Adrenal gland (tissue), 12 donors: ENCODE results near the gene NRDE2. TPM values are rescaled to one million over a fixed set of nuclear protein-coding genes. Genes with fewer than 3 reads are reported as not detected.
"Not testable (repeated sequence)": the region's sequence is repeated elsewhere in the genome, so short reads cannot be mapped to it uniquely, and the experiment has no call there.

Experiments
- DNase-seq, 7 donors: peaks; one replicate each; pipeline ENCODE4 v3.0.0-alpha.2; 2019 to 2020
- H3K27ac ChIP-seq, 5 donors: fragments of 200-600 bp; sonication (generic) in 4 of 5; 1 replicate in 3 of 5; 2 replicates in 2 of 5; pipeline versions ENCODE4 v1.5.1 to v1.8.0; 2016 to 2020; ENCODE audit warnings: mild to moderate bottlenecking in 1 of 5
- H3K27me3 ChIP-seq: fragments of 200-600 bp; 2 replicates; pipeline ENCODE4 v1.8.0; 2021
- H3K36me3 ChIP-seq, 2 donors: fragments of 200-600 bp; replicated peaks in 1 of 2; 1 replicate in 1 of 2; 2 replicates in 1 of 2; pipeline versions ENCODE4 v1.5.1 to v1.8.0; 2018 to 2022
- H3K4me1 ChIP-seq, 2 donors: fragments of 200-600 bp; replicated peaks in 1 of 2; 1 replicate in 1 of 2; 2 replicates in 1 of 2; pipeline versions ENCODE4 v1.5.1 to v1.8.0; 2018 to 2021
- H3K4me3 ChIP-seq, 4 donors: fragments of 200-600 bp; sonication (generic) in 3 of 4; one replicate each; pipeline ENCODE4 v1.5.1; 2016 to 2018
- H3K9me3 ChIP-seq, 3 donors: fragments of 200-600 bp; sonication (generic) in 1 of 3; replicated peaks in 1 of 3; 1 replicate in 2 of 3; 2 replicates in 1 of 3; pipeline versions ENCODE4 v1.5.1 to v1.8.0; 2016 to 2021
- CTCF ChIP-seq, 6 experiments: fragments of 450-650 bp in 4 of 6; fragments of 200-600 bp in 2 of 6; sonication (generic) in 1 of 6; IDR thresholded peaks; 1 replicate in 5 of 6; 2 replicates in 1 of 6; pipeline versions ENCODE4 v1.5.1 to v1.8.0; 2016 to 2021; ENCODE audit warnings: antibody characterized with exemption in 6 of 6, mild to moderate bottlenecking in 2 of 6, moderate library complexity in 1 of 6
- POLR2A ChIP-seq, 2 donors: fragments of 450-650 bp; IDR thresholded peaks; one replicate each; pipeline ENCODE4 v1.6.1; 2017; ENCODE audit warnings: antibody characterized with exemption in 2 of 2, mild to moderate bottlenecking in 2 of 2, moderate library complexity in 1 of 2
- WGBS, 4 donors: extraction: QIAGEN DNeasy Blood & Tissue Kit in 2 of 4; methylation state at CpG; one replicate each; pipeline versions ENCODE4 v1.1.5 to v1.1.7; 2013 to 2017; 5-methylcytosine and 5-hydroxymethylcytosine counted together
- intact Hi-C, 2 donors: fragments of 100-400 bp; cut with DNase I; formaldehyde crosslinking; loops; one replicate each; pipeline versions ENCODE4 v1.14.1 to v1.15.0; 2022 to 2023
- polyA plus RNA-seq, 3 donors: library from polyadenylated mRNA; stranded (reverse); fragments of 200-250 nt in 2 of 3; fragments of 350-450 nt in 1 of 3; fragmentation: Illumina TruSeq in 1 of 3; extraction: RNeasy Lipid Tissue Mini Kit (QIAGEN cat#74804) in 1 of 3; gene quantifications; one replicate each; pipeline ENCODE4 v1.2.3, GENCODE V29; 2013 to 2014
- total RNA-seq, 9 donors: library from RNA; depleted of rRNA in 4 of 9; stranded (reverse); fragments of >200 nt in 4 of 9; fragments of 120-200 nt in 1 of 9; fragmentation: NEBNext Ultra II Directional in 1 of 9; extraction: Animal tissue kit (Norgen Biotek cat#: 25700) in 1 of 9; gene quantifications; one replicate each; pipeline versions ENCODE4 v1.1.0 to v1.2.4, GENCODE V29; 2013 to 2023
- donor health status: healthy with polysubstance abuse.
- donor health status: Bipolar disorder and iron deficiency.
- donor health status: DM: yes; HTN: yes; CAD: no.
- donor health status: DM: no; HTN: no; CAD: no.
- donor health status: DM: no; HTN: no; CAD: no.
- donor health status: DM: yes; HTN: yes; CAD: no.

The NRDE2 gene
- total and polyA plus RNA-seq, 12 donors = 9.2 to 25.6 (median 16.4) TPM

DNA sequence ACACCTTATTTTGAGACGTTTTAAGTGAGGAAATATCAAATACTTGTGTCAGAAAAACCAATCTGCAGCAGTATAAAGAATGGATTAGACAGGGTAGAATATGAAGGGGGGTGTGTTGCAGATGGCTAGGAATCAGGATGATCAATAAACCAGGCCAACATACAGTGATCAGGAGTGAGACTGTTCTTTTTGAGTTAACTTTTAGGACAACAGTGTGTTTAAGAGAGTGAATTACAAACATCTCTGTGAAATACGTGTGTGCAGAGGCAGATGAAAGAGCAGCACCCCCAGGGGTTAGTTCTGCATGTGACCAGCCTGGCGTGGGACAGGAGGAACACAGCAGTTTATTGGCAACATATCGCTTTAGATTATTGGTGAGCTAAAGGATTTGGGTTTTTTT, 10.6 kb upstream of the NRDE2 start:
- no peak overlapping the region for H3K4me3 ChIP-seq
- no peaks in the 10 kb centered on the region for H3K9me3 ChIP-seq
- 52 to 60% (median 57%) methylated on average over 4 of the region's 4 CpGs for WGBS, 4 donors
- TF ChIP-seq CTCF (IDR thresholded peaks at IDR 0.05) (no peak), POLR2A (IDR thresholded peaks at IDR 0.05) (no peak)
- H3K27ac ChIP-seq = no peak overlapping the region
- DNase-seq = no peak
- H3K4me1 ChIP-seq = no peaks in the 10 kb centered on the region
- H3K36me3 ChIP-seq = no peaks in the 10 kb centered on the region
- H3K27me3 ChIP-seq = peaks cover 4% of the 10 kb centered on the region
- intact Hi-C loops = no loop called here

DNA sequence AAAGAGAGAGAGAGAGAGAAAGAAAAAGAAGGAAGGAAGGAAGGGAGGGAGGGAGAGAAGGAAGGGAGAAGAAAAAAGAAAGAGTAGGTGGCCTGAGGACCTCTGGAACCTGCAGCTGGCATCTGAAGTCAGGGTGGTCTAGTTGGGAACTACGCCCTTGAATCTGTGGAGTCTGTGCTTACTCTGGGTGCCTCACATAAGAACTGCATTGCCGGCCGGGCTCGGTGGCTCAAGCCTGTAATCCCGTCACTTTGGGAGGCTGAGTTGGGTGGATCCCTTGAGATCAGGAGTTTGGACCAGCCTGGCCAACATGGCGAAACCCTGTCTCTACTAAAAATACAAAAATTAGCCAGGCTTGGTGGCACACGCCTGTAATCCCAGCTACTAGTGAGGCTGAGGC, 10.0 kb upstream of the NRDE2 start:
- no peak overlapping the region for H3K27ac ChIP-seq
- WGBS, 4 donors = 81 to 82% (median 82%) methylated on average over 7 of the region's 7 CpGs
- H3K9me3 ChIP-seq = no peaks in the 10 kb centered on the region
- H3K27me3 ChIP-seq = peaks cover 4% of the 10 kb centered on the region
- no peaks in the 10 kb centered on the region for H3K36me3 ChIP-seq
- intact Hi-C loops = no loop called here
- H3K4me3 ChIP-seq = no peak overlapping the region
- DNase-seq = no peak
- no peaks in the 10 kb centered on the region for H3K4me1 ChIP-seq
- no peak for TF ChIP-seq CTCF (IDR thresholded peaks at IDR 0.05)
- no peak for TF ChIP-seq POLR2A (IDR thresholded peaks at IDR 0.05)

DNA sequence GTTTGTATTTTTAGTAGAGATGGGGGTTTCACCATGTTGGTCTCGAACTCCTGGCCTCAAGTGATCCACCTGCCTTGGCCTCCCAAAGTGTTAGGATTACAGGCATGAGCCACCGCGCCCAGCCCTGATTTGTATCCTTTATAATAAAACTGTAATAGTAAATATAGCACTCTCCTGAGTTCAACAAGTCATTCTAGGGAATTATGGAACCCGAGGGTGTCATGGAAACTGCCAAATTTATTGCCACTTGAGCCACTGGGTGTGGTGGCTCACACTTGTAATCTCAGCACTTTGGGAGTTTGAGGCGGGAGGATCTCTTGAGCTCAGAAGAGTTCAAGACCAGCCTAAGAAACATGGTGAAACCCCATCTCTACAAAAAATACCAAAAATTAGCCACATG, 9.5 kb upstream of the NRDE2 start:
- H3K9me3 ChIP-seq, H3K27ac ChIP-seq, H3K36me3 ChIP-seq, intact Hi-C loops, DNase-seq, H3K4me3 ChIP-seq, H3K27me3 ChIP-seq, H3K4me1 ChIP-seq: not testable (repeated sequence)
- 63 to 80% (median 68%) methylated on average over 5 of the region's 5 CpGs for WGBS, 4 donors

GRCh38 chr14:90336985-90337384, 5.2 kb upstream of the NRDE2 start:
- DNase-seq = no peak
- H3K4me3 ChIP-seq = no peak overlapping the region
- intact Hi-C loops = no loop called here
- TF ChIP-seq CTCF (IDR thresholded peaks at IDR 0.05) = no peak
- TF ChIP-seq POLR2A (IDR thresholded peaks at IDR 0.05) = no peak
- peaks cover 4% of the 10 kb centered on the region for H3K27me3 ChIP-seq
- no peaks in the 10 kb centered on the region for H3K36me3 ChIP-seq
- no peak overlapping the region for H3K27ac ChIP-seq
- H3K4me1 ChIP-seq = peaks cover 0 to 3% of the 10 kb centered on the region in 2 donors
- 37 to 55% (median 52%) methylated on average over 2 of the region's 2 CpGs for WGBS, 4 donors
- H3K9me3 ChIP-seq = no peaks in the 10 kb centered on the region

DNA sequence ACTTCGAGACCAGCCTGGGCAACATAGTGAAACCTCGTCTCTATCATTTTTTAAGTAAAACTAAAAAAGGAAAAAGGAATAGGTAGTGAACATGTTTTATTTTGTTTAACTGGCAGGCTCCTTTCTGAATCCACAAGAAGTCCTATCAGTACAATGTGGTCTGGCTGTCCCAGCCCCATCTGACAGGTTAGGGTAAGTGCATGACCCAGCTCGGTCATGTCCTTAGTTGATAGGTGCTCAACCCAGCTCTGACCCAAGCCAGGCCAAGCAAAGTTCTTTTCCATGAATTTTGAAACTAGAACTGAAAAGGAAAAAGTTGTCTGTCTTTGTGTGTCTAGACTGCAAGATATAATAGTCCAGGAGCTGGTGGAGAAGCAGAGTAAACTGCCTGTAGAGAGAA, 4.7 kb upstream of the NRDE2 start:
- Histone ChIP-seq H3K27me3 (peaks cover 4% of the 10 kb centered on the region), H3K4me3 (no peak overlapping the region), H3K9me3 (no peaks in the 10 kb centered on the region), H3K4me1 (peaks cover 0 to 3% of the 10 kb centered on the region in 2 donors), H3K27ac (no peak overlapping the region), H3K36me3 (no peaks in the 10 kb centered on the region)
- WGBS, 4 donors = 72 to 86% (median 75%) methylated on average over 3 of the region's 3 CpGs
- intact Hi-C loops = no loop called here
- TF ChIP-seq POLR2A (IDR thresholded peaks at IDR 0.05) (no peak), CTCF (IDR thresholded peaks at IDR 0.05) (no peak)
- DNase-seq = no peak
